GM12873 (cell line): ENCODE data around the gene TNFRSF1B.

ENCODE experiments used
- TF ChIP-seq, protein P1 (sequence below): IDR thresholded peaks from 2 replicates; pipeline ENCODE4 v1.5.1; 2012; ENCODE audit warnings: low read depth, mild to moderate bottlenecking, moderate library complexity, low read length, control low read depth; ENCODE audit not compliant: insufficient read depth; ENCODE audit errors: missing control alignments

TNFRSF1B gene

DNA sequence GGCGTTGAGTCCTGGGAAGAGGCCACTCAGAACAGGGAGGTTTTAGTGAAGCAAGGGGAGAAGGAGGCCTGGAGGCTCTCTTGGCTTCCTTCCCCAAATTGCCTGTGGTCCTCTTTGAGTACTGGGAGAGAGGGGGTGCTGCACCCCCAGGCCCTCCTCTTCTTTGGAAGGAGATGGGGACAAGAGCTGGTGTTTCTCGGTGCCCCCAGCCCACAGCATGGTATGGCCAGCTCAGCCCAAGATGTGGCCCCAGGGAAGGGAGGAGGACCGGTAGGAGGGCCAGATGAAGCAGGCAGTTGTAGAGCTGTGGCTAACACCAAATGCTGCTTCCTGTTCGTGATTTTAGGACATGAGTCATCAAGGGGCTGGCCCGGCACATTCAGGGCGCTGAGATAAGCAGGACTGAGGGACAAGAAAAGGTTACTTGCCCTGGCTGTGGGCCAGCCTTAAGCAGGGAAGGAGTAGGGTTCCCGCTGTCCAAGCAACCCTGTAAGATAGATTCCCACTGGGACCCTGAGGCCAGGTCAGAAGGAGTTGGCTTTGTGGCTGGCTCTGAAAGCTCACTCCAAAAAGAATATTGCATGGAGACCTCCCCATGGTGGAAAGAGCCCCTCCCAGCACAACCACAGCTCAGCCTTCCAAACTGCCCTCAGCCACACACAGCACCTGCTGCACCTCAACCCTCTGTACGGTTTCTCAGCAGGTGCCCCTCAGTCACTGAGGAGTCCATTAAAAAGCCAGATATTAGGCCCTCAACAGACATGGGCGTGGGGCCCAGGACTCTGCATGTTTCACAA is 4.9 kb upstream of the TNFRSF1B start:
- TF ChIP-seq, protein P1, sequence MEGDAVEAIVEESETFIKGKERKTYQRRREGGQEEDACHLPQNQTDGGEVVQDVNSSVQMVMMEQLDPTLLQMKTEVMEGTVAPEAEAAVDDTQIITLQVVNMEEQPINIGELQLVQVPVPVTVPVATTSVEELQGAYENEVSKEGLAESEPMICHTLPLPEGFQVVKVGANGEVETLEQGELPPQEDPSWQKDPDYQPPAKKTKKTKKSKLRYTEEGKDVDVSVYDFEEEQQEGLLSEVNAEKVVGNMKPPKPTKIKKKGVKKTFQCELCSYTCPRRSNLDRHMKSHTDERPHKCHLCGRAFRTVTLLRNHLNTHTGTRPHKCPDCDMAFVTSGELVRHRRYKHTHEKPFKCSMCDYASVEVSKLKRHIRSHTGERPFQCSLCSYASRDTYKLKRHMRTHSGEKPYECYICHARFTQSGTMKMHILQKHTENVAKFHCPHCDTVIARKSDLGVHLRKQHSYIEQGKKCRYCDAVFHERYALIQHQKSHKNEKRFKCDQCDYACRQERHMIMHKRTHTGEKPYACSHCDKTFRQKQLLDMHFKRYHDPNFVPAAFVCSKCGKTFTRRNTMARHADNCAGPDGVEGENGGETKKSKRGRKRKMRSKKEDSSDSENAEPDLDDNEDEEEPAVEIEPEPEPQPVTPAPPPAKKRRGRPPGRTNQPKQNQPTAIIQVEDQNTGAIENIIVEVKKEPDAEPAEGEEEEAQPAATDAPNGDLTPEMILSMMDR = no peak

DNA sequence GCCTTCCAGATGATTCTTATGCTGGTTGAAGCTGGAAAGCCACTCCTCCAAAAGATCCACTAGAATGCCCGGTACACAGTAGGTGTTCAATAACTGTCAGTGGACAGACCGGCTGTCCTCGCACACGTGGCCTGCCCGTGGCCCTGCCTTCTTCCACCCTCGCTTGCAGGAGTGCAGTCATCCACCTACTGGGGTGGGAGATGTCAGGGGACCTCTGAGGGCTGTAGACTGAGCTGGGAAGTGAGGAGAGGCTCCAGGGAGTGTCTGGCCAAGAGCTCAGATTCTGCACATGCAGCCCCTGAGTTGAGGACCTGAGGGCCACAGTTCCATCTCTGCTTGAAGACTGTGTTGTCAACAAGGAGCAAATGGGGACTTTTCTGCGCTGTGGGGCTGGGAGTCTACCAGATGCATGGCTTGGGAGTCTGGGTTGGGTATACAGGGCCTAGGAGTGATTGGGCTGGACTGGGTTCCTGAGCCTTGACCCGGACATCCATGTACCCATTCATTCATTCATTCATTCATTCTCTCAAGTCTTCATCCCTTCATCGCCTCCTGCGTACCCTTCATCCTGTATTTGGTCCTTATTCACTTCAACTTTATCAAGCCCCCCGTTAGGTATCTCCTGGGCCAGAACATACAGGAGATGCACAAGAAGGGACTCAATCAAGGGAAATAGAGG is 4.2 kb upstream of the TNFRSF1B start:
- TF ChIP-seq, protein P1 = no peak

DNA sequence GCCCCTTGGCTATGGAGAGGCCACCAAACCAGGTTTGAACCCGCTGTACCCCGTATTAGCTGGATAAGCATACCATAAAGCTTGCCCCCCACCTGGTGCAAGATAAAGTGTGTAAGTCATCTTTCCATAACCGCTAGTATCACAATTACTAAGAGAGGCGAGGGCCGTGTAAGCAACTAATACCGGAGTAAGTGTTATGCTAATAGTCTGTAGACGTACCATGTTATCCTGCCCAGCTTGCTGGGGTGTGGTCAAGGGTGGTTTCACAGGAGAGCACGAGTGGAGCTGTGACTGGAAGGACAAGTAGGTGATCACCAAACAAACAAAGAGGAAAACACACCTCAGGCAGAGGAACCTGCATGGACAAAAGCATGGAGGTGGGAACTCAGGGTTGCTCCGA is 3.6 kb upstream of the TNFRSF1B start:
- TF ChIP-seq, protein P1 = no peak

DNA sequence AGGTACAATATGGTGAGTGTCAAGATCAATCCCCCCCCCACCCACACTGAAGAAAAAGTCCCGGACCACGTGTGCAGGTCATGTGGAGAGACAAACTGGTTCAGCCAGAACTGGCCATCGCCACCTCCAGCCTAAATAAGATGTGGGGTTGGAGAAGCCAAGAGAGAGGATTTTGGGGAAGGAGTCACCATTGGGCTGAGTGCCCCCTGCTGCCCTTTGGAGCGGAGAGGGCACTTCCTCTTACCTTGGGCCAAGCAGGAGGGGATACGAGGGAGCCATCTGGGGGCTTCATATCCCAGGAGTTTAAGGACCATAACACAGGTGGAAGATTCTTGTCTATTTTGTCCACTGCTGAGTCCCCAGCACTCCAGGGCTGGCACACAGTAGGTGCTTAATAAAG is 2.6 kb upstream of the TNFRSF1B start:
- TF ChIP-seq, protein P1 = no peak

DNA sequence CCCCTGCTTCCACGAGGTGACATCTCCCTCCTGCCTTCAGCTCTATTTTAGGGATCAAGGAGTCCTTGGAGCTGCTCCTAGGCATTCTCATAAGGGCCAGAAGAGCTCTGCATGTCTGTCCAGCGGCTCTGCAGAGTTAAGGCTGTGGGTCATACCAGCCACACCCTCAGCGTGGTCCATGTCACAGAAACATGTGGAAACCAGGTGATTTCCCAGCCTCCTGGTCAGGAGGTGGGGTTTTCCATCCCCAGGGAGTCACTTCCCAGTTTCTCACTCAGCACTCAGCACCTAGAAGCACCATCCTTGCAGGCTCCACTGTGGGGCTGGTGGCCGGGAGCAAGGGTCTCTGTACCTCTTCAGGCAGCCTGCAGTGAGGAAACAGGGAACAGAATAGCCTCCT is 1.4 kb upstream of the TNFRSF1B start:
- TF ChIP-seq, protein P1 = no peak

DNA sequence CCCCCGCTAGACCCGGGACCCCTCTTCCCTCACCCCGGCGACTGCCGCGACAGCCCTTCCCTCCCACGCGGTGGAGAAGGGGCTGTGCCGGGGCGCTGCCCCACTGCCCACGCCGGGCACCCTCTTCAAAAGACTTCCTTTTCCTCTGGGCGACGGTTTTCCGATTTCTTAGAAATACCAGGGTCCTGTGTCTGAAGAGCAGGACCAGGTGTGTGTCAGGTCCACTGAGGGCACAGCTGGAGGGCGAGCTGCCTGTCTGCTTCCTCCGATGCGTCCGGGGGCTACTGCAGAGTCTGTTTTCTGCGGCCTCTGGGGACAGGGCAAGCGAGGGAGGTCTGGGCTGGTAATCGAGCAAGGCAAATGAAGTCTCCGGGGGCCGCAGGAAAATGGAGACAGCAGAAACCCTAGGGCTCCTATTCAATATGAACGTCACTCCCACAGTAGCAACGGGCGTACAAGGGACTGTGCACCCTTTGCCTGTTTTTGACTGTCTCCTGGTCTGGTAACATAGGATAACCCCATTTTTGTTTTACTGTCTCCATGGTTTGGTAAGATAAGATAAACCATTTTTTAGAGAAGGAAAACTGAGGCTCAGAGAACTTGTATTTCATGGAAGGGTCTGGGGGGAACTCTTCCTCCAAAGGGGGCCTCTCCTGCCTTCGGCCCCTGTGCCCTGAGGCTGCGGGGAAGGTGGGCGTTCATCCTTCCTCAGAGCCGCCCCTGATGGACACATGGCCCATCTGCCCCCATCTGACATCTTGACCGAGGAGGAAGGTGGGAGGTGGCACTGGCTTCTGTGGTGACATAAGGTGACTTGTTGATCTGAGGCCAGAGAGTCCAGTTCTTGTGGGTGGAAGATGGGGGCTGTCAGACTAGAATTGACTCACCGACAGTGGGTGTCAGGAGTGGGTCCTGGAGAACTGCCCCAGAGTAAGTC is 970 bp downstream of the TNFRSF1B start:
- TF ChIP-seq, protein P1 = no peak
